OCI-LY1 (cell line): ENCODE data around the gene SEMA3A.

Experiments used
- H2AFZ ChIP-seq: fragments of 200-600 bp; sonication (generic), shearing (Covaris generic); 2 replicates; pipeline ENCODE4 v1.6.0; 2014; ENCODE audit warnings: antibody characterized with exemption, mild to moderate bottlenecking, low read length
- H3F3A ChIP-seq: fragments of 200-600 bp; sonication (generic), shearing (Covaris generic); 2 replicates; pipeline ENCODE4 v1.6.0; 2014; ENCODE audit warnings: mild to moderate bottlenecking, antibody characterized with exemption, low read length, moderate library complexity; ENCODE audit not compliant: insufficient read depth
- H3K27ac ChIP-seq: fragments of 200-600 bp; sonication (generic); 2 replicates; pipeline ENCODE4 v1.5.1; 2014; ENCODE audit warnings: low read length, mixed run types, mild to moderate bottlenecking, low read depth; ENCODE audit not compliant: poor library complexity, severe bottlenecking
- H3K27me3 ChIP-seq: fragments of 200-600 bp; sonication (generic); 2 replicates; pipeline ENCODE4 v1.6.0; 2014; ENCODE audit warnings: antibody characterized with exemption, mild to moderate bottlenecking, low read length, moderate library complexity; ENCODE audit not compliant: insufficient read depth
- H3K36me3 ChIP-seq: fragments of 200-600 bp; sonication (generic); 2 replicates; pipeline ENCODE4 v1.6.1; 2014; ENCODE audit warnings: mild to moderate bottlenecking, antibody characterized with exemption, low read length, moderate library complexity, mixed read lengths; ENCODE audit not compliant: insufficient read depth
- H3K4me1 ChIP-seq: fragments of 200-600 bp; sonication (generic); 2 replicates; pipeline ENCODE4 v1.5.1; 2014; ENCODE audit warnings: mild to moderate bottlenecking, low read length, moderate library complexity; ENCODE audit not compliant: insufficient read depth, severe bottlenecking
- H3K4me2 ChIP-seq: fragments of 200-600 bp; sonication (generic), shearing (Covaris generic); 2 replicates; pipeline ENCODE4 v1.6.1; 2014; ENCODE audit warnings: low read length
- H3K4me3 ChIP-seq: fragments of 200-600 bp; sonication (generic); 2 replicates; pipeline ENCODE4 v1.5.1; 2014; ENCODE audit warnings: low read length, low read depth, mild to moderate bottlenecking, mixed read lengths; ENCODE audit not compliant: poor library complexity, severe bottlenecking
- H3K79me2 ChIP-seq: fragments of 200-600 bp; shearing (Covaris generic); 2 replicates; pipeline ENCODE4 v1.6.1; 2016; ENCODE audit warnings: mixed run types, low read length, mixed read lengths; ENCODE audit not compliant: insufficient read depth
- H3K9ac ChIP-seq: fragments of 200-600 bp; sonication (generic), shearing (Covaris generic); 2 replicates; pipeline ENCODE4 v1.6.1; 2014; ENCODE audit warnings: mild to moderate bottlenecking, low read length, mixed read lengths
- H3K9me2 ChIP-seq: fragments of 200-600 bp; sonication (generic), shearing (Covaris generic); 2 replicates; pipeline ENCODE4 v1.6.1; 2014; ENCODE audit warnings: low read depth, mild to moderate bottlenecking, low read length, mixed read lengths
- H3K9me3 ChIP-seq: fragments of 200-600 bp; shearing (Covaris generic); 2 replicates; pipeline ENCODE4 v1.6.1; 2014; ENCODE audit warnings: low read length, mixed read lengths
- H4K20me1 ChIP-seq: fragments of 200-600 bp; sonication (generic), shearing (Covaris generic); 2 replicates; pipeline ENCODE4 v1.6.0; 2016; ENCODE audit warnings: mild to moderate bottlenecking, low read length; ENCODE audit not compliant: insufficient read depth
- CTCF ChIP-seq: fragments of 200-600 bp; sonication (generic), shearing (Covaris generic); IDR thresholded peaks from 2 replicates; pipeline ENCODE4 v1.5.1; 2017; ENCODE audit warnings: mild to moderate bottlenecking, antibody characterized with exemption, low read length, moderate library complexity, mixed read lengths
- EZH2 ChIP-seq: fragments of 200-600 bp; sonication (generic), shearing (Covaris generic); IDR thresholded peaks from 2 replicates; pipeline ENCODE4 v1.8.0; 2017; ENCODE audit warnings: borderline replicate concordance, mixed run types, mild to moderate bottlenecking, antibody characterized with exemption, low read length, moderate library complexity, mixed read lengths

SEMA3A gene

DNA sequence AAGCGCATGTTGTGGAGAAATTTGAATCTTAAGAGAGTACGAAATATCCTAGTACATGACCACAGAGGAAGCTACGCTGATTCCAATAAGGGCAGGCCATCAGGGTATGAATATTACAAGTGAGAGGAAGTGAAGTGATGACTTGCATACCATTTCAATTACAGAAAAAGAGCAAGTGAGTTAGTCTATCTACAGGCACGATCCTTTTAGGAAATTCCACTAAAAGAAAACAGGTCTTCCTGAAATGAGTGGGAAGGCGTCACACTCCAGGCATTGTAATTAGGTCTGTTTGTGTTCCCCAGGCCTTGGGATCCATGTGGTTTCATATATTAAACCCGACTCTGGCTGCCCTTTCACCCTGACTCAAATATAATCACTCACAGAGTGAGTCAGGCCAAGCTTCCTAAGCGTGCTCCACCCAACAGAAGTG lies 152.5 kb downstream of the SEMA3A start:
- no peaks in the 10 kb centered on the region for H3K9me3 ChIP-seq
- H3K9me2 ChIP-seq, result no peaks in the 10 kb centered on the region
- no peaks in the 10 kb centered on the region for H3K36me3 ChIP-seq
- no peak overlapping the region for H3K9ac ChIP-seq
- no peaks in the 10 kb centered on the region for H3F3A ChIP-seq
- no peak for TF ChIP-seq CTCF
- no peak for TF ChIP-seq EZH2
- H2AFZ ChIP-seq, result no peak overlapping the region
- H3K79me2 ChIP-seq, result no peaks in the 10 kb centered on the region
- H4K20me1 ChIP-seq, result 0 out of 2 replicates have a peak, but pooled peaks cover 3% of the 10 kb centered on the region
- no peak overlapping the region for H3K4me3 ChIP-seq
- H3K27ac ChIP-seq, result no peak overlapping the region
- no peak overlapping the region for H3K4me2 ChIP-seq
- H3K4me1 ChIP-seq, result no peaks in the 10 kb centered on the region
- H3K27me3 ChIP-seq, result no peaks in the 10 kb centered on the region

GRCh38 chr7:84041649-84042048 lies 152.9 kb downstream of the SEMA3A start:
- Histone ChIP-seq H3K9ac (no peak overlapping the region), H3K27me3 (no peaks in the 10 kb centered on the region), H3K9me2 (no peaks in the 10 kb centered on the region), H3K4me1 (no peaks in the 10 kb centered on the region), H3K9me3 (no peaks in the 10 kb centered on the region), H3K4me3 (no peak overlapping the region), H3K4me2 (no peak overlapping the region), H3F3A (no peaks in the 10 kb centered on the region), H2AFZ (no peak overlapping the region), H3K27ac (no peak overlapping the region), H3K79me2 (no peaks in the 10 kb centered on the region), H3K36me3 (no peaks in the 10 kb centered on the region), H4K20me1 (0 out of 2 replicates have a peak, but pooled peaks cover 3% of the 10 kb centered on the region)
- TF ChIP-seq EZH2, result no peak

- H3K36me3 ChIP-seq, result no peaks in the 10 kb centered on the region
- H3K4me1 ChIP-seq, result no peaks in the 10 kb centered on the region
- H3K4me3 ChIP-seq, result no peak overlapping the region
- H3K79me2 ChIP-seq, result no peaks in the 10 kb centered on the region
- H3K4me2 ChIP-seq, result no peak overlapping the region
- H3F3A ChIP-seq, result no peaks in the 10 kb centered on the region
- H4K20me1 ChIP-seq, result 0 out of 2 replicates have a peak, but pooled peaks cover 3% of the 10 kb centered on the region
- H3K9me3 ChIP-seq, result no peaks in the 10 kb centered on the region
- no peak for TF ChIP-seq EZH2
- no peak for TF ChIP-seq CTCF
- H3K27ac ChIP-seq, result no peak overlapping the region
- H3K27me3 ChIP-seq, result no peaks in the 10 kb centered on the region
- H3K9me2 ChIP-seq, result no peaks in the 10 kb centered on the region
- H3K9ac ChIP-seq, result no peak overlapping the region
- no peak overlapping the region for H2AFZ ChIP-seq
Observed at GRCh38 chr7:84040355-84040754, 154.2 kb downstream of the SEMA3A start.

DNA sequence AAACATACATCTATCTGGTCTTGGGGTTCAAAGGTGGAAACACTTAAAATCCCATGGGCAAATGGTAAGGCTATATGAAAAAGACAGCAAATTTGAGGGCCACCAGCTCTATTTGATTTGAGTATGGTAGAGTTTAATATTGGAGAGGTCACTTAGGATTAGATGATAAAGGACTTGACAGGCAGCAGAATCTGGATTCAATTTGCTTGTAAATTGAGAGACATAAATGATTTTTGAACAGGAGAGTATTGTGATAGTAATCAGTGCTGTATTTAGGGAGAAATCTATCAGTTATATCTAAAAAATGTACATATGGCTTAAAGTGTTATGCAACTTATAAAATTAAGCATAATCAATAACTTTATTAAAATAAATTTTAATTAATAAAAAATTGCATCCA lies 155.2 kb downstream of the SEMA3A start:
- TF ChIP-seq EZH2 (no peak), CTCF (no peak)
- no peaks in the 10 kb centered on the region for H3K36me3 ChIP-seq
- no peaks in the 10 kb centered on the region for H3K79me2 ChIP-seq
- H4K20me1 ChIP-seq, result 0 out of 2 replicates have a peak, but pooled peaks cover 3% of the 10 kb centered on the region
- H3K4me2 ChIP-seq, result no peak overlapping the region
- H3K27me3 ChIP-seq, result no peaks in the 10 kb centered on the region
- H3K4me3 ChIP-seq, result no peak overlapping the region
- H3K27ac ChIP-seq, result no peak overlapping the region
- no peak overlapping the region for H2AFZ ChIP-seq
- H3K9me2 ChIP-seq, result no peaks in the 10 kb centered on the region
- no peaks in the 10 kb centered on the region for H3K9me3 ChIP-seq
- H3F3A ChIP-seq, result no peaks in the 10 kb centered on the region
- H3K4me1 ChIP-seq, result no peaks in the 10 kb centered on the region
- no peak overlapping the region for H3K9ac ChIP-seq
